ENCODE measurements around the gene ABHD14A. TPM values are rescaled to one million over a fixed set of nuclear protein-coding genes. Genes with fewer than 3 reads are reported as not detected.

Gene ABHD14A
- total RNA-seq, 2 donors from 2014 or later, result 15.5 to 16.1 TPM

- intact Hi-C loops (cut with DNase I), result no loop called here
- Histone ChIP-seq H3K36me3 (replicated peaks in 1 of 2; ENCODE audit: insufficient read depth in 1 of 2, low read depth in 2 of 2) (no peaks in the 10 kb centered on the region), H3K9me3 (no peaks in the 10 kb centered on the region), H3K4me3 (peak overlapping the region; percentile 9 to 37), H3K27ac (peak overlapping the region; percentile 79 to 97 (median 94)), H3K4me1 (peaks cover 25% of the 10 kb centered on the region), H3K27me3 (no peaks in the 10 kb centered on the region)
- WGBS, 2 donors, result 73 to 75% methylated on average over 19 to 22 of the region's 22 CpGs
- no peak for ATAC-seq
- TF ChIP-seq CTCF (IDR thresholded peaks at IDR 0.05) (no peak), POLR2A (IDR thresholded peaks at IDR 0.05) (no peak)
- DNase-seq, result no peak
These were observed 8.9 kb downstream of the ABHD14A start for GRCh38 chr3:51983578-51984268.

- ATAC-seq, result no peak
- no peaks in the 10 kb centered on the region for H3K27me3 ChIP-seq
- TF ChIP-seq CTCF (IDR thresholded peaks at IDR 0.05), result no peak
- no peak for TF ChIP-seq POLR2A (IDR thresholded peaks at IDR 0.05)
- H3K36me3 ChIP-seq (replicated peaks in 1 of 2; ENCODE audit: insufficient read depth in 1 of 2, low read depth in 2 of 2), result no peaks in the 10 kb centered on the region
- no peaks in the 10 kb centered on the region for H3K9me3 ChIP-seq
- no peak for DNase-seq
- peaks cover 25% of the 10 kb centered on the region for H3K4me1 ChIP-seq
- H3K27ac ChIP-seq, result peak overlapping the region; percentile 32 to 97 (median 94)
- no peak overlapping the region for H3K4me3 ChIP-seq
- intact Hi-C loops (cut with DNase I), result no loop called here
These were observed 9.4 kb downstream of the ABHD14A start for GRCh38 chr3:51984269-51984647.

GRCh38 chr3:51985063-51985462, 10.2 kb downstream of the ABHD14A start:
- H3K36me3 ChIP-seq (replicated peaks in 1 of 2; ENCODE audit: insufficient read depth in 1 of 2, low read depth in 2 of 2), result no peaks in the 10 kb centered on the region
- peaks cover 25% of the 10 kb centered on the region for H3K4me1 ChIP-seq
- H3K27me3 ChIP-seq, result no peaks in the 10 kb centered on the region
- intact Hi-C loops (cut with DNase I), result no loop called here
- DNase-seq, result no peak
- H3K4me3 ChIP-seq, result no peak overlapping the region
- no peaks in the 10 kb centered on the region for H3K9me3 ChIP-seq
- ATAC-seq, result no peak
- 74 to 85% methylated on average over 3 to 6 of the region's 6 CpGs for WGBS, 2 donors
- H3K27ac ChIP-seq, result no peak overlapping the region
- TF ChIP-seq CTCF (IDR thresholded peaks at IDR 0.05) (no peak), POLR2A (IDR thresholded peaks at IDR 0.05) (no peak)

GRCh38 chr3:51986010-51986947, 11.4 kb downstream of the ABHD14A start:
- Histone ChIP-seq H3K27me3 (no peaks in the 10 kb centered on the region), H3K4me1 (peaks cover 25% of the 10 kb centered on the region), H3K4me3 (no peak overlapping the region), H3K36me3 (replicated peaks in 1 of 2; ENCODE audit: insufficient read depth in 1 of 2, low read depth in 2 of 2) (no peaks in the 10 kb centered on the region), H3K9me3 (no peaks in the 10 kb centered on the region), H3K27ac (no peak overlapping the region)
- TF ChIP-seq CTCF (IDR thresholded peaks at IDR 0.05), result no peak
- no peak for TF ChIP-seq POLR2A (IDR thresholded peaks at IDR 0.05)
- DNase-seq, result no peak
- intact Hi-C loops (cut with DNase I), result no loop called here
- ATAC-seq, result no peak
- 81 to 100% methylated on average over 4 to 12 of the region's 12 CpGs for WGBS, 2 donors

All from body of pancreas (tissue), 4 donors.